Natural killer cell (primary cell): Measurements from ENCODE around the gene ZSWIM6. TPM values are rescaled to one million over a fixed set of nuclear protein-coding genes. Genes with fewer than 3 reads are reported as not detected.

ENCODE experiments used
- ATAC-seq, 3 donors: fragments of 150-1000 bp in 2 of 3; fragments of 200-7000 bp in 1 of 3; cut with Tn5 transposase; 1 replicate in 1 of 3; 2 replicates in 2 of 3; pipeline ENCODE4 v1.10.0; 2021; ENCODE audit warnings: mild to moderate bottlenecking in 2 of 3, moderate library complexity in 2 of 3
- DNase-seq, 2 donors: peaks; one replicate each; pipeline versions ENCODE4 v3.0.0 to v3.0.0-alpha.2; 2013 to 2021; ENCODE audit warnings: mixed read lengths in 1 of 2
- H3K27ac ChIP-seq: one replicate; pipeline ENCODE4 v1.5.1; 2013; ENCODE audit warnings: mild to moderate bottlenecking, low read length
- H3K27me3 ChIP-seq: one replicate; pipeline ENCODE4 v1.6.1; 2013; ENCODE audit warnings: low read length; ENCODE audit not compliant: control insufficient read depth, insufficient read depth
- H3K36me3 ChIP-seq: one replicate; pipeline ENCODE4 v1.6.1; 2013; ENCODE audit warnings: low read length; ENCODE audit not compliant: control insufficient read depth, insufficient read depth
- H3K4me1 ChIP-seq: one replicate; pipeline ENCODE4 v1.6.1; 2013; ENCODE audit warnings: low read length; ENCODE audit not compliant: control insufficient read depth, insufficient read depth
- H3K4me3 ChIP-seq: one replicate; pipeline ENCODE4 v1.5.1; 2013; ENCODE audit warnings: low read length
- H3K9me3 ChIP-seq: one replicate; pipeline ENCODE4 v1.6.1; 2013; ENCODE audit warnings: low read length; ENCODE audit not compliant: control insufficient read depth, insufficient read depth
- H3K27ac Mint-ChIP-seq, 2 donors: one replicate each; pipeline ENCODE4 v1.8.0; 2022; ENCODE audit warnings: mild to moderate bottlenecking in 2 of 2, mixed read lengths in 2 of 2, moderate library complexity in 1 of 2
- H3K27me3 Mint-ChIP-seq, 2 donors: one replicate each; pipeline ENCODE4 v1.8.0; 2022; ENCODE audit warnings: low read depth in 2 of 2, mixed read lengths in 2 of 2
- H3K36me3 Mint-ChIP-seq: one replicate; pipeline ENCODE4 v1.8.0; 2022; ENCODE audit warnings: mixed read lengths
- H3K4me1 Mint-ChIP-seq, 2 donors: one replicate each; pipeline ENCODE4 v1.8.0; 2022; ENCODE audit warnings: mixed read lengths in 2 of 2
- H3K4me3 Mint-ChIP-seq: one replicate; pipeline ENCODE4 v1.8.0; 2022; ENCODE audit warnings: mild to moderate bottlenecking, moderate library complexity, mixed read lengths
- H3K9me3 Mint-ChIP-seq, 2 donors: one replicate each; pipeline ENCODE4 v1.8.0; 2022; ENCODE audit warnings: mixed read lengths in 2 of 2
- CTCF ChIP-seq: fragments of 200-600 bp; IDR thresholded peaks from one replicate; pipeline ENCODE4 v1.8.0; 2022; ENCODE audit warnings: antibody characterized with exemption
- WGBS: methylation state at CpG from one replicate; pipeline ENCODE4 v1.1.7; 2013; ENCODE audit warnings: missing lambda C conversion rate; ENCODE audit not compliant: insufficient coverage; 5-methylcytosine and 5-hydroxymethylcytosine counted together
- intact Hi-C: fragments of 100-400 bp; cut with micrococcal nuclease; formaldehyde crosslinking; loops from one replicate; pipeline ENCODE4 v1.14.2; 2022
- total RNA-seq, 4 donors: library from RNA; stranded (reverse); fragments of 120-200 nt in 1 of 4; gene quantifications; one replicate each; pipeline versions ENCODE4 v1.2.3 to v1.2.4, GENCODE V29; 2013 to 2022

The ZSWIM6 gene
- total RNA-seq, 3 donors from 2014 or later (not counting 1 experiment from before 2014, with no cell fraction given) = 8.7 to 11.4 (median 10.5) TPM

DNA sequence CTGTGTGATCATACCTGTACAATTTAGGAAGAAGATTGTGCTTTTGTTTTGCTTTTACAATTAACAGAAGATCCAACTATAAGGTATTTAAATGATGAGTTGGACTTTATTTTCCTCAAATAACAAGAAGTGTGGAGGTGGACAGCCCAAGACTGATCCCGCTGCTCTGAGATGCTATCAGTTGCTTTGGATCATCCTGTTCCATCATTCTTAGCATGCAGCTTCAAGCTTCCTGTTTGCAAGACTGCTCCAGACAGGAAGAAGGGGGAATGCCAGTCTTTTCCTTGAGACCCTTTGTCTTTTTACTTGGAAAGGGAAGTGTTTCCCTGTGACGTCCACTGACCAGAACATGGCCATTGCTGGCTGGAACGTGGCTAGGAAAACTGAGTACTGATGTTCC lies 250.8 kb downstream of the ZSWIM6 start:
- intact Hi-C loops = no loop called here
- peaks cover 0 to 2% of the 10 kb centered on the region in 2 donors for H3K27me3 Mint-ChIP-seq
- no peaks in the 10 kb centered on the region for H3K9me3 ChIP-seq
- WGBS = 70% methylated on average over 3 of the region's 3 CpGs
- no peaks in the 10 kb centered on the region for H3K4me1 ChIP-seq
- no peak for ATAC-seq
- no peak overlapping the region for H3K27ac Mint-ChIP-seq
- no peak overlapping the region for H3K4me3 ChIP-seq
- no peak overlapping the region for H3K27ac ChIP-seq
- H3K9me3 Mint-ChIP-seq = no peaks in the 10 kb centered on the region
- no peaks in the 10 kb centered on the region for H3K36me3 ChIP-seq
- no peaks in the 10 kb centered on the region for H3K4me1 Mint-ChIP-seq
- no peak overlapping the region for H3K4me3 Mint-ChIP-seq
- DNase-seq = no peak
- no peak for TF ChIP-seq CTCF
- no peaks in the 10 kb centered on the region for H3K27me3 ChIP-seq
- H3K36me3 Mint-ChIP-seq = no peaks in the 10 kb centered on the region

DNA sequence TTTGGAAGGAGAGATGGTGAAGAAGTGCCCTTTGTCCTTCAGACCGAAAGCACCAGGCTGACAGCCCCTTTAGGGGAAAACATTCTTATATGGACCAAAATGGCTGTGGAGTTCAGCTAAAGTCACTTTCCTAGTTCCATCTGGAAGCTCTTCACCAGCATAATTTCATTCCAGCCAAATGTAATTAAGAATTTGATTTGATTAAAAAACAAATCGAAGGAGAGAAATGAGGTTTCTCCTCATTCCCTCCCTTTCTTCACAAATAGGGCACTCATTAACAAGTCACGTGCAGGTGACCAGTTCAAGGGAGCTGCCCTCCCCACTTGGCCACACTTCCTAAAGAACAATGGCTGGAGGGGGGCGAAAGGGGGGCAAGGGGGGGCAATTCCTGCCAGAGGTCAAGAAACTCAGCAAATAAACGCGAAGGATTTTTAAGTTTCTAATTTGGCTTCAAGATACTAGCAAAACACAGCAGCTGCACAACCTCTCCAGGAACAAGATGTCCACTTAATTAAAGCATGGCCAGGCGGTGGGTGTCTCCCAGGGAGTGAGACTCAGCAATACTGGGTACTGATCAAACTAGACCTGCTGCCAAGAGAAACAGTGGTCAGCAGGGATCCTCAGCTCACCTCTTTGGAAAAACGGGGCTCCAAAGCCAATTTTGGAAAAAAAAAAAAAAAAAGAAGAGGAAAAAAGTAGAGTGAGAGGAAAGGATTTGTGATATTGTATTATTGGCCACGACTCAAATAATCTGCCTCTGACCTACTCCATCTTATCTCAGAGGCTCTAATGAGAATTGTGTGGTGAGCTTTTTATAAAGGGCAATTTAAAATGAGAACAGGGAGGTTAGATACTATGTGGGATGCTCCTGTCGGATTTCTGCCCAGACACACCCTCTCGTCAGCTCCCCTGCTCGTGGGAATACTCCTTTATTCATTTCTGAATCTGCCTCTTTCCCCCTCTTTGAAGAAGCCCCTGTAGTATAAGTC lies 254.3 kb downstream of the ZSWIM6 start:
- Histone ChIP-seq H3K36me3 (no peaks in the 10 kb centered on the region), H3K27ac (no peak overlapping the region), H3K4me1 (no peaks in the 10 kb centered on the region), H3K27me3 (no peaks in the 10 kb centered on the region), H3K4me3 (no peak overlapping the region), H3K9me3 (no peaks in the 10 kb centered on the region)
- DNase-seq (no peak), ATAC-seq (no peak)
- Mint-ChIP-seq H3K4me1 (no peaks in the 10 kb centered on the region), H3K36me3 (no peaks in the 10 kb centered on the region), H3K9me3 (no peaks in the 10 kb centered on the region), H3K27me3 (peaks cover 0 to 2% of the 10 kb centered on the region in 2 donors), H3K27ac (no peak overlapping the region), H3K4me3 (no peak overlapping the region)
- intact Hi-C loops = no loop called here
- 87% methylated on average over 9 of the region's 12 CpGs for WGBS
- TF ChIP-seq CTCF = no peak

- H3K4me3 Mint-ChIP-seq = no peak overlapping the region
- H3K4me1 Mint-ChIP-seq = no peaks in the 10 kb centered on the region
- H3K36me3 Mint-ChIP-seq = no peaks in the 10 kb centered on the region
- Histone ChIP-seq H3K4me1 (no peaks in the 10 kb centered on the region), H3K27me3 (no peaks in the 10 kb centered on the region), H3K27ac (no peak overlapping the region), H3K4me3 (no peak overlapping the region), H3K9me3 (no peaks in the 10 kb centered on the region), H3K36me3 (no peaks in the 10 kb centered on the region)
- intact Hi-C loops = no loop called here
- ATAC-seq = no peak
- no peak for TF ChIP-seq CTCF
- WGBS = 98% methylated on average over 6 of the region's 6 CpGs
- no peak overlapping the region for H3K27ac Mint-ChIP-seq
- DNase-seq = no peak
- H3K27me3 Mint-ChIP-seq = peaks cover 2 to 5% of the 10 kb centered on the region in 2 donors
- H3K9me3 Mint-ChIP-seq = no peaks in the 10 kb centered on the region
Measured at GRCh38 chr5:61587125-61587524, 255.1 kb downstream of the ZSWIM6 start.
